Left ventricle myocardium inferior (tissue), 1 donor: Measurements from ENCODE around the gene PPIF. TPM values are rescaled to one million over a fixed set of nuclear protein-coding genes. Genes with fewer than 3 reads are reported as not detected.

Experiments
- DNase-seq: peaks from one replicate; pipeline ENCODE4 v3.0.0-alpha.2; 2020
- H3K27ac ChIP-seq: fragments of 200-600 bp; replicated peaks from 2 replicates; pipeline ENCODE4 v1.8.0; 2021
- H3K27me3 ChIP-seq: fragments of 200-600 bp; 2 replicates; pipeline ENCODE4 v1.8.0; 2021; ENCODE audit warnings: low read depth
- H3K36me3 ChIP-seq: fragments of 200-600 bp; 2 replicates; pipeline ENCODE4 v1.8.0; 2021
- H3K4me1 ChIP-seq: fragments of 200-600 bp; 2 replicates; pipeline ENCODE4 v1.8.0; 2021
- H3K4me3 ChIP-seq: fragments of 200-600 bp; 2 replicates; pipeline ENCODE4 v1.8.0; 2021; ENCODE audit warnings: mild to moderate bottlenecking, moderate library complexity
- H3K9me3 ChIP-seq: fragments of 200-600 bp; replicated peaks from 2 replicates; pipeline ENCODE4 v1.8.0; 2021
- intact Hi-C: fragments of 100-400 bp; cut with micrococcal nuclease; formaldehyde crosslinking; loops from one replicate; pipeline ENCODE4 v1.11.0; 2022
- total RNA-seq: library from RNA; stranded (reverse); fragmentation: NEBNext Ultra II Directional; extraction: Animal tissue kit (Norgen Biotek cat#: 25700); gene quantifications from one replicate; pipeline ENCODE4 v1.2.1, GENCODE V29; 2021
- TF ChIP-seq, protein P1 (sequence below): fragments of 200-600 bp; IDR thresholded peaks from 2 replicates; pipeline ENCODE4 v1.8.0; 2021; ENCODE audit warnings: antibody characterized with exemption, mild to moderate bottlenecking, borderline replicate concordance
- donor health status: DM: no; HTN: yes; CAD: no; lungs with severe emphysema.

PPIF gene
- total RNA-seq, 1 donor from 2014 or later, result 150 TPM

DNA sequence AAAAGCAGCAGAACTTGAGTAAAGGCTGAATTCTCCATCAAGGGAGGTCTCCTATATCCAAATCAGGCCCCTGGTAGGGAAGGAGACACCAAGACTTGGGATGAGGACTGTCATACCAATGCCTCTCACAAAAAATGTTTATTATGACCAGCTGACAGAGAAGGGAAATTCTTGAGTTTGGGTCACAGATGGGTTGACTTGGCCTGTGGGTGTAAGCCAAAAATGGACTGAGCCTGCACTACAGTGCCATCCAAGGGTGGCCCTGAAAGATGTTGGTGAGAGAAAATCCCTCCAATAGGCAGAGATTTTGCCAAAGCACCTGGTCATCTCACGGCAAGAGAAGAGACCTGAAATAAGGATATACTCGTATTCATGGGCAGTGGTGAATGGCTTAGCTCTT, 27.0 kb upstream of the PPIF start:
- Histone ChIP-seq H3K9me3 (peaks cover 3% of the 10 kb centered on the region), H3K27ac (no peak overlapping the region), H3K4me3 (no peak overlapping the region), H3K4me1 (peaks cover 16% of the 10 kb centered on the region), H3K36me3 (peaks cover 4% of the 10 kb centered on the region), H3K27me3 (no peaks in the 10 kb centered on the region)
- TF ChIP-seq, protein P1, sequence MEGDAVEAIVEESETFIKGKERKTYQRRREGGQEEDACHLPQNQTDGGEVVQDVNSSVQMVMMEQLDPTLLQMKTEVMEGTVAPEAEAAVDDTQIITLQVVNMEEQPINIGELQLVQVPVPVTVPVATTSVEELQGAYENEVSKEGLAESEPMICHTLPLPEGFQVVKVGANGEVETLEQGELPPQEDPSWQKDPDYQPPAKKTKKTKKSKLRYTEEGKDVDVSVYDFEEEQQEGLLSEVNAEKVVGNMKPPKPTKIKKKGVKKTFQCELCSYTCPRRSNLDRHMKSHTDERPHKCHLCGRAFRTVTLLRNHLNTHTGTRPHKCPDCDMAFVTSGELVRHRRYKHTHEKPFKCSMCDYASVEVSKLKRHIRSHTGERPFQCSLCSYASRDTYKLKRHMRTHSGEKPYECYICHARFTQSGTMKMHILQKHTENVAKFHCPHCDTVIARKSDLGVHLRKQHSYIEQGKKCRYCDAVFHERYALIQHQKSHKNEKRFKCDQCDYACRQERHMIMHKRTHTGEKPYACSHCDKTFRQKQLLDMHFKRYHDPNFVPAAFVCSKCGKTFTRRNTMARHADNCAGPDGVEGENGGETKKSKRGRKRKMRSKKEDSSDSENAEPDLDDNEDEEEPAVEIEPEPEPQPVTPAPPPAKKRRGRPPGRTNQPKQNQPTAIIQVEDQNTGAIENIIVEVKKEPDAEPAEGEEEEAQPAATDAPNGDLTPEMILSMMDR, result no peak
- intact Hi-C loops, result no loop called here
- DNase-seq, result no peak

DNA sequence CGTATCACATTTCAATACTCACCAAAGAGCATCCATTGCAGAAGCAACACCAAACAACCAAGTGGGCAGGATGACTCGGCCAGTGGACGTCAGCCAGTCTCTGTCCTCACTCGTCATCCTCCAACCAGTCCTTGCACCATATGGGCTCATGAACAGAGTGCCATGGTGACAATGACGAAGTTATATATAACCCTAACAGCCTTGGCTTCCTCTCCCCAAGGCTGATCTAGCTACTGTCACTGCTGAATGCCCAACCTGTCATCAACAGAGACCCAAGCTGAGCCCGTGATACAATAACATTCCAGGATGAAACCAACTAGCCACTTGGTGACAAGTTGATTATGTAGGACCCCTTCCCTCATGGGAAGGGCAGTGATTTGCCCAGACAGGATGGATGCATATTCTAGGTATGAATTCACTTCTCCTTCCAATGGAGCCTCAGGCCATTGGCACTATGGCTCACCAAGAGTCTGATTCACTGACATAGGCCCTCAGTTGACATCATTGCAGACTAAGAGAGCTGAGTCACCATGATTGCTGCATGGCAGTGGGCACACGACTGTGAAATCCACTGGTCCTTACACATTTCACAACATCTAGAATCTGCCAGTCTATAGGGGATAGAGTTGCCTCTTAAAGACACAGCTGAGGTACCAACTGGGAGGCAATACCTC, 26.3 kb upstream of the PPIF start:
- intact Hi-C loops, result no loop called here
- H3K4me3 ChIP-seq, result no peak overlapping the region
- TF ChIP-seq, protein P1, result no peak
- DNase-seq, result no peak
- H3K4me1 ChIP-seq, result peaks cover 16% of the 10 kb centered on the region
- H3K27ac ChIP-seq, result no peak overlapping the region
- no peaks in the 10 kb centered on the region for H3K27me3 ChIP-seq
- peaks cover 3% of the 10 kb centered on the region for H3K9me3 ChIP-seq
- H3K36me3 ChIP-seq, result no peaks in the 10 kb centered on the region

DNA sequence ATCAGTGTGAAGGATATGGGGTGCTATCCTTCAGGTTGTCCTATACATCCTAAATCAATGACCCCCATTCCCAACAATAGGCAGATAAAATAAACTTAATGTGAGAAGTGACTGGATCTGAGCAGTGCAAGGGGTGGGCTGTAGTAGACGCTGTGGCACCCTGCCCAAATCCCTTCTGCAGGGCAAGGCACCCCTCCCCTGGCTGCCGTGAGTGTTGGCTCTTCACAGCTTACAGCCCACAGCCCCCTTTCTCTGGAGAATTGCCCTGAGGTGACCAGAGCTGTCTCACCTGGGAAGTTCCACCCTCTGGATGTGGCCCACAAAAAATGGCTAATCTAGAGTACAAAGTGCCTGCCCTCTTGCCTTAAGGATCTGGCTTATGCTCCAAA, 25.8 kb upstream of the PPIF start:
- no peaks in the 10 kb centered on the region for H3K36me3 ChIP-seq
- DNase-seq, result no peak
- intact Hi-C loops, result no loop called here
- H3K9me3 ChIP-seq, result peaks cover 3% of the 10 kb centered on the region
- TF ChIP-seq, protein P1, result no peak
- no peak overlapping the region for H3K27ac ChIP-seq
- H3K27me3 ChIP-seq, result no peaks in the 10 kb centered on the region
- H3K4me1 ChIP-seq, result peaks cover 16% of the 10 kb centered on the region
- H3K4me3 ChIP-seq, result no peak overlapping the region

DNA sequence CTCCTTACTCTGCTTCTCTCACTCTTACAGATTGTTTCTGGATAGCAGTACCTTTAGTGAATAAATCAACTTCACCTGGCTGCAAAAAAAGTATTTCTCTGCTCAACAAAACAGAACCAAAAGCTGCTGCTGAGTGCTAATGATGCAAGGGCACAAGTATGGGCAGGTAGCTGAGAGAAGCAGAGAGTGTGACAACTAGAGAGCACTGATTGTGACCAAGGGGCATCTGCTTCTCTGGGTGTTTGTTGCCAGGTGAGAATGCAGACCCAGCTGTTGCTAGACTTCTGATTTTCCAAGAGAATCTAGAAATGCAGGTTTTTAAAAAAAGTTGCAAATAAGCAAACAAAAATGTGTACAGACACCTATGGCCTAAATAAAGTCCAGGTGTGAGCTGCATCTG, 25.3 kb upstream of the PPIF start:
- Histone ChIP-seq H3K27me3 (no peaks in the 10 kb centered on the region), H3K9me3 (peaks cover 3% of the 10 kb centered on the region), H3K36me3 (no peaks in the 10 kb centered on the region), H3K4me3 (no peak overlapping the region), H3K27ac (no peak overlapping the region), H3K4me1 (peaks cover 11% of the 10 kb centered on the region)
- no peak for DNase-seq
- intact Hi-C loops, result no loop called here
- TF ChIP-seq, protein P1, result no peak

DNA sequence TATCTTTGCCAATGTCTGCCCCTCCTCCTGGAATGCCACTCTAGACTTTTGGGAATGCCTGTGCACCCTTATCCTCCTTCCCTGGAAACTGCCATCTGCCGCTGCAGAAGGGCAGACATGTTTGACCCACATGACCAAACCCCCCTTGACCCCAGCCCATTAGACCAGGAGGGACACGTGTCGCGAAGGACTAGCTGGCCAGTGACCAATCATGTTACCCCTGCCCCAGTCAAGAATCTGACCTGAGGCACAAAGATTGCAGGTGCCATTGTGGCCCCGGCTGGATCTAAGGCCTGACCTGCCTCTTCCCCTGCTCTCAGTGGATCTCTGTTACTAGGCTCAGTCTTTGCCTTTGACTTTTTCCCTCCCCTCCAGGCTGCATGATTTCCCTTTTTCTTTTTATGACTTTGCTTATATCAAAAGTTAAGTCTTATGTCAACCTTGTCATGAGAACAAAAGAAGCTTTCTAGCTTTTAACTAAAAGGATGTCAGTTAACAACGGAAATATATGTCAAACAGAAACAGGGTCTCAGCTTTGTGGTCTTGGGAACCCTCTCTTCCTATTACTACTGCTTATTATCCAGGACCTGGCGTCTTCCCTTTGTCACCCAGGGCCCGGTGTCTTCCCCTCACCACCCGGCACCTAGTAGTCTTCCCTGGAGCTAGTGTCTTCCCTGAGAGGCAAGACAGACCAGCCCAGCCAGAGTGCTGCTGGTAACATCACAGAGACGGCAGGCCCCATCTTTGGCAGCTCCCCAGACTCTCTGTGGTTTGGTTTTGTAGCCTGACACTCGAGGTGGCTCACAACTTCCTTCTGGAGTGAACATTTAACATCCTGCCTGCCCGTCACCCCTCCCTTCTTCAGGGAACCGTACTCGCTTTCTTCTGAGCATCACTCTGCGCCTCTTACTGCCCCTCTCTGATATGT, 24.4 kb upstream of the PPIF start:
- H3K36me3 ChIP-seq, result no peaks in the 10 kb centered on the region
- no peaks in the 10 kb centered on the region for H3K27me3 ChIP-seq
- H3K27ac ChIP-seq, result no peak overlapping the region
- no peak for DNase-seq
- no peak overlapping the region for H3K4me3 ChIP-seq
- H3K9me3 ChIP-seq, result peaks cover 3% of the 10 kb centered on the region
- intact Hi-C loops, result no loop called here
- peaks cover 4% of the 10 kb centered on the region for H3K4me1 ChIP-seq
- TF ChIP-seq, protein P1, result no peak
